SHP77 treated with DMSO at 0.1 percent for 48 hours (cell line): Measurements from ENCODE around the gene FBXW8.

Experiments used
- DNase-seq: peaks from one replicate; lab custom pipeline; 2025; lab: John Stamatoyannopoulos, UW

The FBXW8 gene

GRCh38 chr12:117037289-117038022 is 126.7 kb downstream of the FBXW8 start:
- DNase-seq = no peak

GRCh38 chr12:117038023-117038680 is 127.4 kb downstream of the FBXW8 start:
- DNase-seq = no peak

DNA sequence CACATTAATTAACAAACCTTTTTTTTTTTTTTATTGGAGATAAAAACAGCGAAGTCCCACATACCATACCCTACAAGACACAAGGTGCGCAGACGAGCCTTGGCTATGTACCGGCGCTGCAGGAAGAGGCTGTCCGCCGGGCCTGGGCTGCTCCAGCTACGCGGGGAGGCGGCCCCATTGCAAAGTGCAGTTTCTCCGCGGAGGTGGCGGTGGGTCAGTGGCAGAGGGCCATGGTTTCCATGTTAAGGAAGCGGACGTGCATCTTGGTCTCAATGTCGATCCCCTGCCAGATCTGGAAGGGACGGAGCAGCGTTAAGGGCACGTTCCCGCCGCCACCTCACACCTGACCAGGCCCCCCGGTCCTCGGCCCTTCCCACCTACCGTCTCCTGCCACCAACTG is 128.2 kb downstream of the FBXW8 start:
- no peak for DNase-seq

- no peak for DNase-seq
Measured at GRCh38 chr12:117039891-117040309, 129.2 kb downstream of the FBXW8 start.

GRCh38 chr12:117040496-117040895 is 129.7 kb downstream of the FBXW8 start:
- no peak for DNase-seq

GRCh38 chr12:117041798-117042170 is 131.0 kb downstream of the FBXW8 start:
- DNase-seq = no peak

DNA sequence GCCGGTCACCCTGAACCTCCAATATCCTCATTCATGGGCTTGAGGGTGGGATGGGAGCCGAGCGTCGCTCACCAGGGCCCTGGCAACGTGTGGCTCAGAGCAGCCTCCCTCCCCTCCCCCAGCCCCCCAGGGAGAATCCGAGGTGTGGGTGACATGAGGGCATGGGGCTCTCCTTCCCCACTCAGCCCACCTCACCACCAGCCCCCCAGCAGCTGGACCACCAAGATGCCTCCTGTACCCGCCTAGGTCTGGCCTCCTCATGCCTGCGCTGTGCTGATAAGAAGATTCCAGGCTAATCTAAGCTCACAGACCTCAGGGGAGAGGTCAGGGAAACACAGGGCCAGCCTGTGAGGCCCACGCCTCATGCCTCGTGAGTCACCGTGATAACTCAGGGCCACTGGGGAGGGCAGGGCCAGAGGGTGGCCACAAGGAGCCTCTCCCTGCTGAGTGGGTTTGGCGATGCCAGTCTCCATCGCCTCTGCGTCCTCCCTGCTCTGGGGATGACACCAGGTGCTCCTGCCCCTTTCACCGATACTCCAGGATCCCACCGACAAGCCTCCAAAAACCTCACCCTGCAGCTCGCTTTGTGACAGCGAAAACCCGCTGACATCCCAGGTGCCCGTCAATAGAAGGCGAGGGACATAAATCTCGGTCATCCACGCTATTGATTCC is 131.6 kb downstream of the FBXW8 start:
- no peak for DNase-seq

GRCh38 chr12:117042862-117043261 is 132.1 kb downstream of the FBXW8 start:
- no peak for DNase-seq

DNA sequence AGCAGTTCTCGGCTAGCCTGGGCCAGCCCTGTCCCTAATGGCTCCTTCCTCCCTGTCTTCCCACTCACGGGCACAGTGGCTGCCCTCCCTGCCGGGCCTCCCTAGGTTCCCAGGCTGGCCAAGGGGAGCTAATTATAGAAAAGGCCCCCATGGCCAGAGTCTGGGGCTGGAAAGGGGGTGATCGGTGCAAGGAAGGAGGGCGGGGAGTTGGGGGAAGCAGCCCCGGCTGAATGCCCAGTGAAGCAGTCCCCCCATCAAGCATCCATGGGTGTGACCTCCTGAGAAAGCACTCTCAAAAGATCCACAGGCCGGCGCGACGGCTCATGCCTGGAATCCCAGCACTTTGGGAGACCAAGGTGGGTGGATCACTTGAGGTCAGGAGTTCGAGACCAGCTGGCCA is 133.6 kb downstream of the FBXW8 start:
- no peak for DNase-seq

- no peak for DNase-seq
Measured at GRCh38 chr12:117044790-117045159, 134.0 kb downstream of the FBXW8 start.

DNA sequence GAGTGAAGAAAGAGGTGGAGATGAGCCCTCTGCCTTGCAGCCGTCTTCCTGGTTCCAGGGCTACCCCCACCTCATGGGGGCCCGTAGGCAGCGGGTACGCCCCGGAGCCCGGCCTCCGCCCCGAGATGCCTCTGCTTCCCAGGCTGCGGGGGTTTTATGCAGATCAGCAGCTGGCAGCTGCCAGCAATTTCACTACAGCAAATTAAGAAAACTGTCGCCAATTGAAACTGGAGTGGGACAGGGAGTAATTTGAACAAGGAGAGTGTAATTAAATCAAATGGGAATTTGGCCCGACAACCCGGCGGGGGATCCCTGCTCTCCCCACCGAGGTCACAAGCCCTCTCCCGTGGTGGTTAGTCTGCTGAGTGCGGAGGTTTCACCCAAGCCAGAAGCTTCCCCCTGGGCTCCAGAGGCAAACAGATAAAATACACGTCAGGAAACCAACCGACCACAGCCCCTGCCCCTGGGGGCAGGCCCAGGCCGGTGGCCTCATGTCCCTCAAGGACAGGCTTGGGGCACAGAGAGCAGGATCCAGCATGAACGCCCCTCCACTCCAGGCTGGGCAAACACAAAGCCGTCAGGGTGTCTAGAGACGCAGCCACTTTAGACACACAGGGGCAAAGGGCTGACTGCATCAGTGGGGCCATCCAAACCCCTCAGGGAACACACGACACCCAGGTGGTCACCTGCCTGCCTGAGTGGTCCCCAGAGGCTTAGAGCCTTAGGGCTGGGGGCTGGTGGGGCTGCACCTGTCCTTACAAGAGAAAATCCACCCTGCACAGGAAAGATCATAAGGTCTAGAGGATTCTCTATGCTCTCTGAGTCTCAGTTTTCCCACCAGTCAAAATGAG is 134.6 kb downstream of the FBXW8 start:
- DNase-seq = no peak

- DNase-seq = no peak
Measured at GRCh38 chr12:117046011-117046369, 135.2 kb downstream of the FBXW8 start.

DNA sequence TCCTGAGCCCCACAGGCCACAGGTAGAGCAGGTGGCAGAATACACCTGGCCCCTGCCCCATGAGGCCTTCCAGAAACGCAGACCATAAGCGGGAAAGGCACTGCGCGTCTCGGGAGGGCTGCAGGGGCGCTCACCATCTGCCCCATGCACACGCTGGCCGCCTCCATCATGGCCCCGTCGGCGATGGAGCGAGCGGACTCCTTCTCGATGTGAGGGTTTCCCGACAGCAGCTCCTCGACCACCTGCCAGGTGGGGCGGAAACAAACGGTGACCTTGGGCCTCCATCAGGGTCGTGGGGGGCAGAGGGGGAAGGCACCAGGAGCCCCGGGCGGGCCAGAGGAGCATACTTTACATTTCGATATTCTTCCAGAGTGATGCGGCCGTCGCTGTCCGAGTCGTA is 135.7 kb downstream of the FBXW8 start:
- no peak for DNase-seq

- DNase-seq = no peak
Measured at GRCh38 chr12:117046861-117047530, 136.2 kb downstream of the FBXW8 start.

GRCh38 chr12:117047810-117048584 is 137.2 kb downstream of the FBXW8 start:
- DNase-seq = no peak

DNA sequence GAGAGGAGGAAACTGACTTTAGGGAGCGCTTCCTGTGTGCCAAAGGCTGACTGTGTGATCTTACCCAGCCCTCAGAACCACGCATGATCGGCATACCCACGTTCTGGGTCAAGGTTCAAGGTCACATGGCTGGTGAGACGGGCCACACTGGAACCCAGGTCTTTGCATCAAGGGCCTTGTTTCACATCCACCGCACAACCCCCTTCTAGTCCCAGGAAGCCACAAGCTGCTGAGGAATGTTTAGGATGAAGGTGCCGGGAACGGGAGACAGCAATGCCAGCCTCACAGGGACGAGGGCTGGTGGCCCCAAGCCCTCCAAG is 137.8 kb downstream of the FBXW8 start:
- no peak for DNase-seq

DNA sequence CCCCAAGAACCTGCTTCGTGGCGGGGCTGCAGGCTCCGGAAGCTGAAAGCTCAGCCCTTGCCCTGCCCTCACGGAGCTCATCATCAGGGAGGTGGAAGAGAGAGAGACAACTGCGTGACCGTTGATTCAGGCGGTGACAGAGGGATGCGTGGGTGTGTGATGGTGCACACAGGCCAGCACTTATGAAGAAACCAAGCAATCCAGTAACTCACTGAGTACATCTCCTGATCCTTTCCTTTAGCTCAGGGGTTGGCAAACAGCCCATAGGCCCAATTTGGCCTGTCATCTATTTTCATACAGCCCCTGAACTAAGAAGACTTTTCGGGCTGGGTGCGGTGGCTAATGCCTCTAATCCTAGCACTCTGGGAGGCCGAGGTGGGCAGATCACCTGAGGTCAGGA is 138.5 kb downstream of the FBXW8 start:
- DNase-seq = no peak

DNA sequence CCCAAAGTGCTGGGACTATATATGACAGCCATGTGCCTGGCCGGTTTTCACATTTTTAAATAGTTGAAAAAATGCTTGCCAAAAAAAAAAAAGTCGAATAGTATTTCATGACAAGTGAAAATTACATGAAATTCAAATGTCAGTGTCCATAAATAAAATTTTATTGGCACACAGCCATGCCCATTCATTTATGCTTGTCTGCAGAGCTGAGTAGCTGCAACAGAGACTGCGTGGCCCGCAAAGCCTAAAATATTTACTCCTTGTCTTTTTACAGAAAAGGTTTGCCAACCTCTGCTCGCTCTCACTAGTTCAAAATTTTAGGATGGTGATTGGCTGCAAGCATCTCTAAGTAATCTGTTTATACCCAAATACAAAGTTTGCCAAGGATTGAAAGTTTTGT is 139.3 kb downstream of the FBXW8 start:
- no peak for DNase-seq

- no peak for DNase-seq
Measured at GRCh38 chr12:117051380-117051779, 140.6 kb downstream of the FBXW8 start.

DNA sequence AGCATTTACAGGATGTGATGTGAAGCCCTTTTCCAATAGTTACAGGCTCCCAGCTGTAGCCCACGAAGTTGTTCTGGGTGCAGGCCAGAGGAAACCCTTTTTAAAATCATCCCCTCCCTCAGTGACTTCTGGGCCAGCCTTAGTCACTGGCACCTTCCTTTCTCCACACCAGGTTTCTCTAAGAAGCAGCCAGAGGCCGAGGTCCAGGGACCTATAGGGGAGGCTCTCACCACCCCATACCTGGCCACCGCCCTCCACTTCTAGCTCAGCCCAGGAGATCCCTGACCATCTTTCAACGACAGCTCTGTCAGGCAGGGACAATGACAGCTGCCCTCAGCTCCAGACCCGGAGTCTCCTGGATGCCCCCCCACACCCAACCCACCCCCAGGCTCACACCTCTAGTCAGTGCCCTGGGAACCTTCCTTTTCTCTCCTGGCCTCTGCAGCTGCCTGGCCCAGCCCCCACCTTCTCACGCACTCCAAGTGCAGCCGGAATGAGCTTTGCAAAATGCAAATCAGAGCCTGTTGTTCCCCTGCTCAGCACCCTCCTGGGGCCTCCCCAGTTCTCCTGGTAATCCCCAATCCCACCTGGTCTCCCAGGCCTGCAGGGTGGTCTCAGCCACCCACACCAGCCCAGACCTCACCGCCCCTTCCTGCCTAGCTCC is 141.8 kb downstream of the FBXW8 start:
- no peak for DNase-seq

DNA sequence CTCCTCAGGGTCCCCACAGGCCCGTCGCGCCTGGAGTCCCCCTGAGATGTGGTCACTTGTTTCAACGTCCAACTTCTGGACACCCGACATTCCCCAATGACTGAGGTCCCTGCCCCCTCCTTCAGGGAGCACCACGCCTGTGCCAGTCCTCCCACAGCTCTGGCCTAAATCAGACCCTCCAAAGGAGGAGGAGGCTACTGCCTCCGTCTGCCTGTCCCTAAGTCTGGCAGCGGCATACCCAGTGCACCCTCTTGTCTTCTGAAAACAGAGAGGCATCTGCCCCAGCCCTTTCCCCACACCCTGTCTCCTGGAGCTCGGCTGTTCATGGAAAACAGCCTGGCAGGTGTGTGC is 142.3 kb downstream of the FBXW8 start:
- DNase-seq = no peak
